Measurements from ENCODE around the gene PDPN. TPM values are rescaled to one million over a fixed set of nuclear protein-coding genes. Genes with fewer than 3 reads are reported as not detected.

Gene PDPN
- total and polyA plus RNA-seq, 9 of the 15 experiments (the other 6 are each of a cell fraction or from before 2014, with no cell fraction given): 0.11 TPM; not detected in 8

DNA sequence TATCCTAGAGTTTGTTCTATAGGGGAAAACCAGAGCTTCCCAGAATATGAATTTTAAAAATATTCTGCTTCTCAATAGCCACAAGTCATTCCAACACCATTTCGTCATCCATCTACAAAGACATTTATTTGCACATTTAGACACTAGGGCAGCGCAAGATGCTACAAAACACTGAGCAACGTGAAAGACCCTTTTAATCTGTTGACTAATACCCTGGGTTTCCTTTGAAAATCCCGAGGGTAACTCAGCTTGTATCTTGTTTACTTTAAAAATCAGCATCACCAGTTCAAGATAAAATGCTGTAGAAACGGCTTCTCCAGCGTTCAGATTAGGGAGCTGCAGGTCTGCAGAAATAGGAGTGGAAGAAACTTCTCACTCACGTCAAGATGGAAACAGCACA, 13.5 kb downstream of the PDPN start (continued):
- TF ChIP-seq, protein P1, sequence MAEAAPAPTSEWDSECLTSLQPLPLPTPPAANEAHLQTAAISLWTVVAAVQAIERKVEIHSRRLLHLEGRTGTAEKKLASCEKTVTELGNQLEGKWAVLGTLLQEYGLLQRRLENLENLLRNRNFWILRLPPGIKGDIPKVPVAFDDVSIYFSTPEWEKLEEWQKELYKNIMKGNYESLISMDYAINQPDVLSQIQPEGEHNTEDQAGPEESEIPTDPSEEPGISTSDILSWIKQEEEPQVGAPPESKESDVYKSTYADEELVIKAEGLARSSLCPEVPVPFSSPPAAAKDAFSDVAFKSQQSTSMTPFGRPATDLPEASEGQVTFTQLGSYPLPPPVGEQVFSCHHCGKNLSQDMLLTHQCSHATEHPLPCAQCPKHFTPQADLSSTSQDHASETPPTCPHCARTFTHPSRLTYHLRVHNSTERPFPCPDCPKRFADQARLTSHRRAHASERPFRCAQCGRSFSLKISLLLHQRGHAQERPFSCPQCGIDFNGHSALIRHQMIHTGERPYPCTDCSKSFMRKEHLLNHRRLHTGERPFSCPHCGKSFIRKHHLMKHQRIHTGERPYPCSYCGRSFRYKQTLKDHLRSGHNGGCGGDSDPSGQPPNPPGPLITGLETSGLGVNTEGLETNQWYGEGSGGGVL (CRISPR knock-in tag; IDR thresholded peaks at IDR 0.05): no peak
- no peak for TF ChIP-seq TEAD1 (CRISPR knock-in tag; IDR thresholded peaks at IDR 0.05)
- TF ChIP-seq RBM34 (IDR thresholded peaks at IDR 0.05; ENCODE audit: borderline replicate concordance, insufficient read depth, low read length): no peak
- no peak for TF ChIP-seq ARID2 (IDR thresholded peaks at IDR 0.05)
- no peak for TF ChIP-seq SIN3B (IDR thresholded peaks at IDR 0.05; ENCODE audit: low read depth)

DNA sequence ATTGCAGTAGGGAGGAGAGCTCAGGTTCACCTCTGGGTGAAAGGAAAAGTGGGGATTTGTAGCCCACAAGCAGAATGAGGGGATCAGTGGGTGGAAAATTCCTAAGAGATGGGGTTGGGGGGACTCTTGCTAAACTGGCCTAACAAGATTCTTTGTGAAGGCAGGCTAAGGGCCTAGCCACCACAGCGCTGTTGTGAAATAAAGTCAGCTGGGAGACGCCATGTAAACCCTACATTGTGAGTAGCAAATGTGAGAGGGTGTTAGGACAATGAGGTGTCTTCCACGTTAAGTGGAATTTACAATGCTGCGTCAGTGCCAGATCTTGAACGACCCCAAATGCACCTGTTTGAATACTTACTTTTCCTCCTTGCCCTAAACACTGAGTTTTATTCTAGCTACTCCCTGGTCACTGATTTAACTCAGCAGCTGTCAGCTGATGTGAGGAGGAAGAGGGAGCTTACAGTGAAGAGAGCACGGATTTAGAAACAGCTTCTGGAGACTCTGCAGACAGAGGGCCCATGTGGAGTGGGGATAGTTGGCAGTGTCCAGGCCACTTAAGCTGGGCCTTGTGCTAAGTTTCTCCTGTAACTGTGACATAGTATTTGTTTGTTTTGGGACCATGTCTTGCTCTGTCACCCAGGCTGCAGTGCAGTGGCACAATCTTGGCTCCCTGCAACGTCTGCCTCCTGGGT, 17.3 kb downstream of the PDPN start:
- under 1% methylated on average over 7 of the region's 7 CpGs for WGBS (ENCODE audit: insufficient coverage, low coverage, missing lambda C conversion rate)
- H3K9ac ChIP-seq (ENCODE audit: insufficient read depth in 1 of 2, low read depth in 2 of 2, low read length in 2 of 2): no peak overlapping the region
- CTCF ChIA-PET (ENCODE audit: low intra/inter-chr PET ratio): no interaction called here
- no TSS peak for BruUV-seq (replicated peaks)
- no peak overlapping the region for H3K4me3 ChIP-seq
- H4K20me1 ChIP-seq (replicated peaks; ENCODE audit: control insufficient read depth, insufficient read depth, low read length): 0 out of 2 replicates have a peak, but pooled peaks cover 3% of the 10 kb centered on the region
- H3K9me3 ChIP-seq (replicated peaks; ENCODE audit: control insufficient read depth, insufficient read depth, low read depth, low read length): no peaks in the 10 kb centered on the region
- no peaks in the 10 kb centered on the region for H3K4me1 ChIP-seq (replicated peaks in 1 of 2; ENCODE audit: control insufficient read depth in 2 of 2, insufficient read depth in 2 of 2, low read length in 2 of 2)
- POLR2A ChIA-PET: interaction anchor here (0.7 to 2.5 kb wide), 2 partner anchors 12 to 144 kb away, joined by 3 to 7 read pairs; no protein-coding TSS in a partner anchor
- no peaks in the 10 kb centered on the region for H3K9me1 ChIP-seq (ENCODE audit: control insufficient read depth, insufficient read depth, low read length)
- no peaks in the 10 kb centered on the region for H3K79me2 ChIP-seq (ENCODE audit: control insufficient read depth, insufficient read depth, low read length)
- DNase-seq (ENCODE audit: extremely low read depth in 1 of 4, low spot score in 3 of 4) (no peak), FAIRE-seq (no peak), ATAC-seq (no peak)
- peaks cover 13 to 36% of the 10 kb centered on the region in 2 experiments for H3K27me3 ChIP-seq (ENCODE audit: control insufficient read depth in 2 of 2, insufficient read depth in 2 of 2, low read length in 2 of 2)
- no peak for TF ChIP-seq XRCC3 (IDR thresholded peaks at IDR 0.05)
- no peak for TF ChIP-seq ZKSCAN3 (CRISPR knock-in tag; IDR thresholded peaks at IDR 0.05)
- no peak for TF ChIP-seq MEIS2 (IDR thresholded peaks at IDR 0.05; ENCODE audit: partially characterized antibody)
- no peak for TF ChIP-seq LARP7 (IDR thresholded peaks at IDR 0.05)
- no peak for TF ChIP-seq POLR2H (tag; IDR thresholded peaks at IDR 0.05; ENCODE audit: low read depth)
- no peaks in the 10 kb centered on the region for H3K36me3 ChIP-seq (ENCODE audit: control insufficient read depth, insufficient read depth, low read length)
- H3K4me2 ChIP-seq (ENCODE audit: insufficient read depth, low read length): no peak overlapping the region
- in situ Hi-C loops (cut with MboI) (no loop called here), intact Hi-C loops (cut with micrococcal nuclease) (no loop called here)
- no peak overlapping the region for H3K27ac ChIP-seq (ENCODE audit: extremely low read depth, low read depth, low read length)
- no peak overlapping the region for H2AFZ ChIP-seq (ENCODE audit: low read depth, low read length)

All from K562 (cell line).